Measurements from ENCODE around the gene PTER. TPM values are rescaled to one million over a fixed set of nuclear protein-coding genes. Genes with fewer than 3 reads are reported as not detected.

The PTER gene
- total RNA-seq, 2 experiments from 2014 or later: 22.8 to 29.7 TPM

DNA sequence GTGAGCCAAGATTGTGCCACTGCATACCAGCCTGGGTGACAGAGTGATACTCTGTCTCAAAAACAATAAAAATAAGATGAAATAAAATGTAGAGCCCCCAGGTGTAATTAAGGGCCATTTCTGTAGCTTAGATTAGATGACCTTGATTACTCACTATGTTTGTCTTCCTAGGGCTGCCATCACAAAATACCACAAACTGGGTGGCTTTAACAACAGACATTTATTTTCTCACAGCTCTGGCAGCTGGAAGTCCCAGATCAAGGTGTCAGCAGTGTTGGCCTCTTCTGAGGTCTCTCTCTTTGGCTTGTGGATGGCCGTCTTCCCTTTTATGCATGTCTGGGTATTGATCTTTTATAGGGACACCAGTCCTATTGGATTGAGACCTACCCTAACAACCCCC, 6.1 kb downstream of the PTER start:
- Histone ChIP-seq H3K9me2 (ENCODE audit: insufficient read depth, low read length) (no peaks in the 10 kb centered on the region), H3K4me2 (ENCODE audit: low read length) (no peak overlapping the region), H3K9me3 (ENCODE audit: low read length) (no peaks in the 10 kb centered on the region), H4K20me1 (ENCODE audit: insufficient read depth, low read length) (0 out of 2 replicates have a peak, but pooled peaks cover 11% of the 10 kb centered on the region), H3K36me3 (ENCODE audit: insufficient read depth, low read length) (peaks cover 62% of the 10 kb centered on the region), H3K4me1 (ENCODE audit: insufficient read depth, low read length, poor library complexity, severe bottlenecking) (peaks cover 27% of the 10 kb centered on the region), H2AFZ (ENCODE audit: low read length) (no peak overlapping the region), H3K4me3 (ENCODE audit: low read depth, low read length, poor library complexity, severe bottlenecking) (no peak overlapping the region), H3K27ac (ENCODE audit: low read depth, low read length, poor library complexity, severe bottlenecking) (no peak overlapping the region), H3K79me2 (ENCODE audit: insufficient read depth, low read depth, low read length) (peaks cover 52% of the 10 kb centered on the region)
- no peak for DNase-seq (ENCODE audit: low spot score)
- BruUV-seq (replicated peaks): no TSS peak
- TF ChIP-seq EZH2phosphoT487 (IDR thresholded peaks at IDR 0.05; ENCODE audit: borderline replicate concordance, low read depth, low read length): no peak
- no peak for TF ChIP-seq CTCF (conservative IDR thresholded peaks at IDR 0.05; ENCODE audit: low read length)
- POLR2A ChIA-PET: interaction anchor here (0.5 to 1.3 kb wide), 4 partner anchors 17 to 92 kb away, joined by 3 to 4 read pairs (median 3); no protein-coding TSS in a partner anchor
- intact Hi-C loops (cut with micrococcal nuclease; ENCODE audit: unreplicated experiment): no loop called here
- CTCF ChIA-PET (ENCODE audit: unreplicated experiment): no interaction called here

DNA sequence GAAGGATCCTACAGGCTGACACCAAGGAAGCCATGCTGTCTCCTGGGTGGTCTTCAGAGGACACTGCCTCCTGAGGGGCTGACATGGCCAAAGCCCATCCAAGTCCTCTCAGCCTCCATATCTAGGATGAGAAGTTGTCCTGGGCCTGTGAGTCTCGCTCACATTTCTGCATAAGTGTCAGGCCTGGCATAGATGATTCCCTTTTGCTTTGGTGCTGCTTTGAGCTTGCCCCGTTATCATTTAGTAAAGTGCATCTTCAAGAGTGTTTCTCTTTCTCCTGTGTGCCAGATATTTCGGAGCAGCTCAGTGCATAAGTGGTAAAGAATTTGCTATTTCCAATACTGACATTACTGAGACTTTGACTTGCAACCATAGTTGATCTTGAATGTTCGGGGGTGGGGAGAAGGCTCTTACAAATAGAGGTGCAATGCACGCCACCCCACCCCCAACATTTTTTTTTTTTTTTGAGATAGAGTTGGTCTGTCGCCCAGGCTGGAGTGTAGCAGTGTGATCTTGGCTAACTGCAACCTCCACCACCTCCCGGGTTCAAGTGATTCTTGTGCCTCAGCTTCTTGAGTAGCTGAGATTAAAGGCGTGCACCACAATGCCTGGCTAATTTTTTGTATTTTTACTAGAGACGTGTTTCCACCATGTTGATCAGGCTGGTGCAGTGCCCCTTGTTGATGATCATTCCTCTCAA, 9.1 kb downstream of the PTER start:
- no TSS peak for BruUV-seq (replicated peaks)
- H2AFZ ChIP-seq (ENCODE audit: low read length): no peak overlapping the region
- intact Hi-C loops (cut with micrococcal nuclease; ENCODE audit: unreplicated experiment): no loop called here
- no peaks in the 10 kb centered on the region for H3K9me2 ChIP-seq (ENCODE audit: insufficient read depth, low read length)
- POLR2A ChIA-PET: interaction anchor here (0.7 kb wide), 1 partner anchor 210 kb away, joined by 3 read pairs; no protein-coding TSS in a partner anchor
- H3K9me3 ChIP-seq (ENCODE audit: low read length): no peaks in the 10 kb centered on the region
- H3K4me2 ChIP-seq (ENCODE audit: low read length): no peak overlapping the region
- no peak overlapping the region for H3K4me3 ChIP-seq (ENCODE audit: low read depth, low read length, poor library complexity, severe bottlenecking)
- no peak for TF ChIP-seq CTCF (conservative IDR thresholded peaks at IDR 0.05; ENCODE audit: low read length)
- no peak for TF ChIP-seq EZH2phosphoT487 (IDR thresholded peaks at IDR 0.05; ENCODE audit: borderline replicate concordance, low read depth, low read length)
- no peak overlapping the region for H3K27ac ChIP-seq (ENCODE audit: low read depth, low read length, poor library complexity, severe bottlenecking)
- H4K20me1 ChIP-seq (ENCODE audit: insufficient read depth, low read length): 0 out of 2 replicates have a peak, but pooled peaks cover 6% of the 10 kb centered on the region
- CTCF ChIA-PET (ENCODE audit: unreplicated experiment): no interaction called here
- H3K79me2 ChIP-seq (ENCODE audit: insufficient read depth, low read depth, low read length): peaks cover 27% of the 10 kb centered on the region
- peaks cover 59% of the 10 kb centered on the region for H3K36me3 ChIP-seq (ENCODE audit: insufficient read depth, low read length)
- H3K4me1 ChIP-seq (ENCODE audit: insufficient read depth, low read length, poor library complexity, severe bottlenecking): peaks cover 6% of the 10 kb centered on the region
- DNase-seq (ENCODE audit: low spot score): no peak

DNA sequence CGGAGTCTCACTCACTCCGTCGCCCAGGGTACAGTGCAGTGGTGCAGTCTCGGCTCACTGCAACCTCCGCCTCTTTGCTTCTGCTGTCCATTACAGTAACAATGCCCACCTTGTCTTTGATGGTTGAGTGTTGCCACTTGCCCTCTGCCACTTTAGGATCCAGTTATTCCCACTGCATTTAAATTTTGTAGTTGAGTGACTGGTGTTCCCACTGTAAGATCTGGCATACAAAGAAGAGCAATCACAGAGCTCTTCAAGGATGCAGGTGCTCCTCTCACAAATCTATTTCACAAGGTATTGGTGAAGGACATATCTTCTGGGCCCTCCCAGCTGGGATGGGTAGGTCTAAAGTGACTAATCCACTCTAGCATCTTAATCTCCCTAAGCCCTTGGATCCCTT, 12.6 kb downstream of the PTER start:
- H3K9me3 ChIP-seq (ENCODE audit: low read length): no peaks in the 10 kb centered on the region
- no peak overlapping the region for H2AFZ ChIP-seq (ENCODE audit: low read length)
- H3K9me2 ChIP-seq (ENCODE audit: insufficient read depth, low read length): no peaks in the 10 kb centered on the region
- ChIA-PET CTCF (ENCODE audit: unreplicated experiment) (interaction anchor here (0.6 kb wide), 1 partner anchor 922 kb away, joined by 3 read pairs; no protein-coding TSS in a partner anchor), POLR2A (interaction anchor here (1.4 kb wide), 1 partner anchor 11 kb away, joined by 5 read pairs; no protein-coding TSS in a partner anchor)
- no peak overlapping the region for H3K4me3 ChIP-seq (ENCODE audit: low read depth, low read length, poor library complexity, severe bottlenecking)
- 0 out of 2 replicates have a peak, but pooled peaks cover 6% of the 10 kb centered on the region for H4K20me1 ChIP-seq (ENCODE audit: insufficient read depth, low read length)
- H3K4me1 ChIP-seq (ENCODE audit: insufficient read depth, low read length, poor library complexity, severe bottlenecking): no peaks in the 10 kb centered on the region
- intact Hi-C loops (cut with micrococcal nuclease; ENCODE audit: unreplicated experiment): no loop called here
- no peak overlapping the region for H3K27ac ChIP-seq (ENCODE audit: low read depth, low read length, poor library complexity, severe bottlenecking)
- peaks cover 14% of the 10 kb centered on the region; the same call in 1 of the 2 replicates for H3K79me2 ChIP-seq (ENCODE audit: insufficient read depth, low read depth, low read length)
- peaks cover 53% of the 10 kb centered on the region for H3K36me3 ChIP-seq (ENCODE audit: insufficient read depth, low read length)
- no peak overlapping the region for H3K4me2 ChIP-seq (ENCODE audit: low read length)
- no peak for DNase-seq (ENCODE audit: low spot score)
- TF ChIP-seq EZH2phosphoT487 (IDR thresholded peaks at IDR 0.05; ENCODE audit: borderline replicate concordance, low read depth, low read length) (no peak), CTCF (conservative IDR thresholded peaks at IDR 0.05; ENCODE audit: low read length) (no peak)
- no TSS peak for BruUV-seq (replicated peaks)

All from OCI-LY7 (cell line).